ENCODE results near the gene CRY1.

CRY1 gene

GRCh38 chr12:107134558-107134957 lies 41.2 kb upstream of the CRY1 start:
- no peak for DNase-seq
- Histone ChIP-seq H4K91ac (ENCODE audit: low read length) (no peak overlapping the region), H3K4me1 (ENCODE audit: control insufficient read depth, insufficient read depth, low read depth, low read length) (no peaks in the 10 kb centered on the region), H2AK5ac (ENCODE audit: low read length, severe bottlenecking) (no peak overlapping the region), H2AFZ (ENCODE audit: low read depth, low read length) (no peak overlapping the region), H2BK15ac (ENCODE audit: low read depth, poor library complexity, severe bottlenecking) (no peak overlapping the region), H3K4me3 (ENCODE audit: insufficient read depth in 1 of 2, low read depth in 1 of 2, low read length in 2 of 2) (no peak overlapping the region), H3K27me3 (ENCODE audit: control insufficient read depth in 1 of 2, insufficient read depth in 1 of 2, low read length in 2 of 2) (no peaks in the 10 kb centered on the region), H2BK120ac (ENCODE audit: low read depth, low read length) (no peak overlapping the region), H2BK12ac (ENCODE audit: low read length in 2 of 2) (no peak overlapping the region), H3K18ac (ENCODE audit: low read depth in 1 of 2, low read length in 2 of 2) (no peak overlapping the region), H3K4me2 (ENCODE audit: low read length, poor library complexity, severe bottlenecking) (no peak overlapping the region), H3K9me3 (ENCODE audit: control insufficient read depth, low read length) (no peaks in the 10 kb centered on the region), H3K4ac (ENCODE audit: low read depth in 1 of 2, low read length in 2 of 2) (no peak overlapping the region), H3K36me3 (ENCODE audit: control insufficient read depth in 1 of 2, insufficient read depth in 2 of 2, low read depth in 1 of 2, low read length in 2 of 2) (no peaks in the 10 kb centered on the region), H3K79me1 (replicated peaks; ENCODE audit: low read length, poor library complexity, severe bottlenecking) (no peaks in the 10 kb centered on the region), H3K27ac (ENCODE audit: low read length, poor library complexity, severe bottlenecking) (no peak overlapping the region), H3K14ac (ENCODE audit: low read length in 2 of 2) (no peak overlapping the region), H3K23ac (ENCODE audit: low read length in 2 of 2) (no peak overlapping the region), H4K8ac (ENCODE audit: low read length) (no peak overlapping the region), H2BK5ac (ENCODE audit: low read depth, low read length, poor library complexity, severe bottlenecking) (no peak overlapping the region), H3K9ac (ENCODE audit: low read length) (no peak overlapping the region)
- WGBS, result 73% methylated on average over 1 of the region's 1 CpG

- Histone ChIP-seq H2BK120ac (ENCODE audit: low read depth, low read length) (no peak overlapping the region), H2BK5ac (ENCODE audit: low read depth, low read length, poor library complexity, severe bottlenecking) (no peak overlapping the region), H4K8ac (ENCODE audit: low read length) (no peak overlapping the region), H3K14ac (ENCODE audit: low read length in 2 of 2) (no peak overlapping the region), H2AK5ac (ENCODE audit: low read length, severe bottlenecking) (no peak overlapping the region), H3K4ac (ENCODE audit: low read depth in 1 of 2, low read length in 2 of 2) (no peak overlapping the region), H3K9ac (ENCODE audit: low read length) (no peak overlapping the region), H3K9me3 (ENCODE audit: control insufficient read depth, low read length) (no peaks in the 10 kb centered on the region), H3K4me3 (ENCODE audit: insufficient read depth in 1 of 2, low read depth in 1 of 2, low read length in 2 of 2) (no peak overlapping the region), H4K91ac (ENCODE audit: low read length) (no peak overlapping the region), H3K23ac (ENCODE audit: low read length in 2 of 2) (no peak overlapping the region), H3K27me3 (ENCODE audit: control insufficient read depth in 1 of 2, insufficient read depth in 1 of 2, low read length in 2 of 2) (no peaks in the 10 kb centered on the region), H3K4me2 (ENCODE audit: low read length, poor library complexity, severe bottlenecking) (no peak overlapping the region), H2BK12ac (ENCODE audit: low read length in 2 of 2) (no peak overlapping the region), H3K18ac (ENCODE audit: low read depth in 1 of 2, low read length in 2 of 2) (no peak overlapping the region), H3K79me1 (replicated peaks; ENCODE audit: low read length, poor library complexity, severe bottlenecking) (no peaks in the 10 kb centered on the region), H3K27ac (ENCODE audit: low read length, poor library complexity, severe bottlenecking) (no peak overlapping the region), H3K36me3 (ENCODE audit: control insufficient read depth in 1 of 2, insufficient read depth in 2 of 2, low read depth in 1 of 2, low read length in 2 of 2) (no peaks in the 10 kb centered on the region), H3K4me1 (ENCODE audit: control insufficient read depth, insufficient read depth, low read depth, low read length) (no peaks in the 10 kb centered on the region), H2AFZ (ENCODE audit: low read depth, low read length) (no peak overlapping the region), H2BK15ac (ENCODE audit: low read depth, poor library complexity, severe bottlenecking) (no peak overlapping the region)
- no peak for DNase-seq
- WGBS, result 84% methylated on average over 4 of the region's 4 CpGs
These were observed 40.1 kb upstream of the CRY1 start for GRCh38 chr12:107133462-107133861.

- H3K4ac ChIP-seq (ENCODE audit: low read depth in 1 of 2, low read length in 2 of 2), result no peak overlapping the region
- no peak overlapping the region for H2BK15ac ChIP-seq (ENCODE audit: low read depth, poor library complexity, severe bottlenecking)
- no peak overlapping the region for H3K27ac ChIP-seq (ENCODE audit: low read length, poor library complexity, severe bottlenecking)
- H2AK5ac ChIP-seq (ENCODE audit: low read length, severe bottlenecking), result peak overlapping the region; percentile 17
- H2BK5ac ChIP-seq (ENCODE audit: low read depth, low read length, poor library complexity, severe bottlenecking), result no peak overlapping the region
- H3K14ac ChIP-seq (ENCODE audit: low read length in 2 of 2), result no peak overlapping the region
- 31% methylated on average over 10 of the region's 10 CpGs for WGBS
- no peaks in the 10 kb centered on the region for H3K4me1 ChIP-seq (ENCODE audit: control insufficient read depth, insufficient read depth, low read depth, low read length)
- no peak overlapping the region for H4K8ac ChIP-seq (ENCODE audit: low read length)
- no peaks in the 10 kb centered on the region for H3K36me3 ChIP-seq (ENCODE audit: control insufficient read depth in 1 of 2, insufficient read depth in 2 of 2, low read depth in 1 of 2, low read length in 2 of 2)
- H4K91ac ChIP-seq (ENCODE audit: low read length), result no peak overlapping the region
- no peak overlapping the region for H3K4me3 ChIP-seq (ENCODE audit: insufficient read depth in 1 of 2, low read depth in 1 of 2, low read length in 2 of 2)
- H3K23ac ChIP-seq (ENCODE audit: low read length in 2 of 2), result no peak overlapping the region
- H3K4me2 ChIP-seq (ENCODE audit: low read length, poor library complexity, severe bottlenecking), result no peak overlapping the region
- H2AFZ ChIP-seq (ENCODE audit: low read depth, low read length), result no peak overlapping the region
- peak; percentile 53 for DNase-seq
- H3K27me3 ChIP-seq (ENCODE audit: control insufficient read depth in 1 of 2, insufficient read depth in 1 of 2, low read length in 2 of 2), result no peaks in the 10 kb centered on the region
- no peak overlapping the region for H3K18ac ChIP-seq (ENCODE audit: low read depth in 1 of 2, low read length in 2 of 2)
- no peaks in the 10 kb centered on the region for H3K79me1 ChIP-seq (replicated peaks; ENCODE audit: low read length, poor library complexity, severe bottlenecking)
- H3K9ac ChIP-seq (ENCODE audit: low read length), result peak overlapping the region; percentile 31
- peak overlapping the region in 1 of 2 experiments; percentile 47 for H2BK12ac ChIP-seq (ENCODE audit: low read length in 2 of 2)
- no peak overlapping the region for H2BK120ac ChIP-seq (ENCODE audit: low read depth, low read length)
- no peaks in the 10 kb centered on the region for H3K9me3 ChIP-seq (ENCODE audit: control insufficient read depth, low read length)
These were observed 38.7 kb upstream of the CRY1 start for GRCh38 chr12:107131832-107132616.

GRCh38 chr12:107130830-107131611 lies 37.7 kb upstream of the CRY1 start:
- Histone ChIP-seq H3K23ac (ENCODE audit: low read length in 2 of 2) (no peak overlapping the region), H3K79me1 (replicated peaks; ENCODE audit: low read length, poor library complexity, severe bottlenecking) (no peaks in the 10 kb centered on the region), H3K4me2 (ENCODE audit: low read length, poor library complexity, severe bottlenecking) (no peak overlapping the region), H3K4me3 (ENCODE audit: insufficient read depth in 1 of 2, low read depth in 1 of 2, low read length in 2 of 2) (no peak overlapping the region), H3K4me1 (ENCODE audit: control insufficient read depth, insufficient read depth, low read depth, low read length) (no peaks in the 10 kb centered on the region), H4K91ac (ENCODE audit: low read length) (no peak overlapping the region), H2AFZ (ENCODE audit: low read depth, low read length) (no peak overlapping the region), H3K4ac (ENCODE audit: low read depth in 1 of 2, low read length in 2 of 2) (no peak overlapping the region), H2BK5ac (ENCODE audit: low read depth, low read length, poor library complexity, severe bottlenecking) (no peak overlapping the region), H2AK5ac (ENCODE audit: low read length, severe bottlenecking) (no peak overlapping the region), H3K27ac (ENCODE audit: low read length, poor library complexity, severe bottlenecking) (no peak overlapping the region), H2BK15ac (ENCODE audit: low read depth, poor library complexity, severe bottlenecking) (no peak overlapping the region), H4K8ac (ENCODE audit: low read length) (no peak overlapping the region), H2BK120ac (ENCODE audit: low read depth, low read length) (no peak overlapping the region), H3K27me3 (ENCODE audit: control insufficient read depth in 1 of 2, insufficient read depth in 1 of 2, low read length in 2 of 2) (peaks cover 0 to under 1% of the 10 kb centered on the region in 2 experiments), H3K9me3 (ENCODE audit: control insufficient read depth, low read length) (no peaks in the 10 kb centered on the region), H3K36me3 (ENCODE audit: control insufficient read depth in 1 of 2, insufficient read depth in 2 of 2, low read depth in 1 of 2, low read length in 2 of 2) (no peaks in the 10 kb centered on the region), H3K9ac (ENCODE audit: low read length) (no peak overlapping the region), H3K14ac (ENCODE audit: low read length in 2 of 2) (no peak overlapping the region), H3K18ac (ENCODE audit: low read depth in 1 of 2, low read length in 2 of 2) (no peak overlapping the region), H2BK12ac (ENCODE audit: low read length in 2 of 2) (no peak overlapping the region)
- WGBS, result 58% methylated on average over 5 of the region's 6 CpGs
- no peak for DNase-seq
